Suprapubic skin (tissue), 3 donors: ENCODE measurements around the gene JAML.

Experiments
- EP300 ChIP-seq: sonication (generic); formaldehyde crosslinking; IDR thresholded peaks from one replicate; pipeline ENCODE4 v1.6.1; 2017; ENCODE audit warnings: antibody characterized with exemption
- POLR2A ChIP-seq, 2 donors: fragments of 450-650 bp; IDR thresholded peaks; one replicate each; pipeline ENCODE4 v1.6.1; 2017; ENCODE audit warnings: antibody characterized with exemption in 2 of 2, mild to moderate bottlenecking in 2 of 2, moderate library complexity in 2 of 2
- TF ChIP-seq, protein P1 (sequence below), 2 donors: fragments of 200-600 bp in 1 of 2; fragments of 450-650 bp in 1 of 2; sonication (generic) in 1 of 2; IDR thresholded peaks; one replicate each; pipeline ENCODE4 v1.5.1; 2016 to 2019; ENCODE audit warnings: antibody characterized with exemption in 2 of 2, mild to moderate bottlenecking in 1 of 2, moderate library complexity in 1 of 2

DNA sequence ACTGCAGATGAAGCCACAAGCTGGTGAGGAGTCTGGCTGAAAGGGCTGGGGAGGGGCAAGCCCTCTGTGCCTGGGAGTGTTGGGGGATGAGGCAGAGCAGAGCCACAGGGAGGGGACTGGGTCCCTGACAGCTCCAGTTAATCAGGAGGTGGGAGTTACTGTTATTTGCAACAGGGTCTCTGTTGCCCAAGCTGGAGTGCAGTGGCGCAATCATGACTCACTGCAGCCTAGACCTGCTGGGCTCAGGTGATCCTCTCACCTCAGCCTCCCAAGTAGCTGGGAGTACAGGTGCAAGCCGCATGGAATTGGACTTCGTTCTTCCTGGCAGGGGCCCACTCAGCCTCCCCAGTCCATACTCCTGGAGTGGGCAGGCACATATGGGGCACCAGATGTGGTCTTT is 56.1 kb downstream of the JAML start:
- TF ChIP-seq, protein P1, sequence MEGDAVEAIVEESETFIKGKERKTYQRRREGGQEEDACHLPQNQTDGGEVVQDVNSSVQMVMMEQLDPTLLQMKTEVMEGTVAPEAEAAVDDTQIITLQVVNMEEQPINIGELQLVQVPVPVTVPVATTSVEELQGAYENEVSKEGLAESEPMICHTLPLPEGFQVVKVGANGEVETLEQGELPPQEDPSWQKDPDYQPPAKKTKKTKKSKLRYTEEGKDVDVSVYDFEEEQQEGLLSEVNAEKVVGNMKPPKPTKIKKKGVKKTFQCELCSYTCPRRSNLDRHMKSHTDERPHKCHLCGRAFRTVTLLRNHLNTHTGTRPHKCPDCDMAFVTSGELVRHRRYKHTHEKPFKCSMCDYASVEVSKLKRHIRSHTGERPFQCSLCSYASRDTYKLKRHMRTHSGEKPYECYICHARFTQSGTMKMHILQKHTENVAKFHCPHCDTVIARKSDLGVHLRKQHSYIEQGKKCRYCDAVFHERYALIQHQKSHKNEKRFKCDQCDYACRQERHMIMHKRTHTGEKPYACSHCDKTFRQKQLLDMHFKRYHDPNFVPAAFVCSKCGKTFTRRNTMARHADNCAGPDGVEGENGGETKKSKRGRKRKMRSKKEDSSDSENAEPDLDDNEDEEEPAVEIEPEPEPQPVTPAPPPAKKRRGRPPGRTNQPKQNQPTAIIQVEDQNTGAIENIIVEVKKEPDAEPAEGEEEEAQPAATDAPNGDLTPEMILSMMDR (IDR thresholded peaks at IDR 0.05), result no peak
- TF ChIP-seq EP300 (no peak), POLR2A (IDR thresholded peaks at IDR 0.05) (no peak)
